H1 (cell line): ENCODE data around the gene NBAS.

Experiments used
- ATF3 ChIP-seq: IDR thresholded peaks from 2 replicates; pipeline ENCODE4 v1.6.1; 2011; ENCODE audit warnings: low read depth, mild to moderate bottlenecking, low read length; ENCODE audit not compliant: insufficient read depth
- BRCA1 ChIP-seq: IDR thresholded peaks from 2 replicates; pipeline ENCODE4 v1.6.1; 2012; ENCODE audit warnings: low read depth, low read length, improper control_type of control experiment
- CTCF ChIP-seq, 3 experiments: IDR thresholded peaks; 1 replicate in 2 of 3; 2 replicates in 1 of 3; pipeline versions ENCODE4 v1.5.1 to v1.6.1; 2011; ENCODE audit warnings: low read length in 3 of 3, mild to moderate bottlenecking in 3 of 3, inconsistent platforms in 2 of 3, low read depth in 1 of 3, moderate library complexity in 1 of 3; ENCODE audit not compliant: insufficient read depth in 1 of 3; ENCODE audit errors: control extremely low read depth in 1 of 3
- EZH2 ChIP-seq: fragments of 200-600 bp; sonication (generic); IDR thresholded peaks from 2 replicates; pipeline ENCODE4 v1.7.1; 2012; ENCODE audit warnings: low read depth, mild to moderate bottlenecking, moderate library complexity, low read length, inconsistent platforms; ENCODE audit not compliant: severe bottlenecking
- JUN ChIP-seq: IDR thresholded peaks from 2 replicates; pipeline ENCODE4 v1.6.1; 2011; ENCODE audit warnings: low read depth, mild to moderate bottlenecking, improper control_type of control experiment, low read length
- POLR2A ChIP-seq, 2 experiments: IDR thresholded peaks; 1 replicate in 1 of 2; 2 replicates in 1 of 2; pipeline ENCODE4 v1.6.1; 2011; ENCODE audit warnings: low read depth in 2 of 2, low read length in 2 of 2, mild to moderate bottlenecking in 2 of 2; ENCODE audit errors: control extremely low read depth in 1 of 2
- TEAD4 ChIP-seq: IDR thresholded peaks from 2 replicates; pipeline ENCODE4 v1.6.1; 2012; ENCODE audit warnings: low read depth, low read length, inconsistent platforms, mixed read lengths

GRCh38 chr2:15127301-15127700 is 433.8 kb downstream of the NBAS start:
- TF ChIP-seq JUN (no peak), CTCF (IDR thresholded peaks at IDR 0.05; ENCODE audit: control extremely low read depth in 1 of 3, insufficient read depth in 1 of 3, low read depth in 1 of 3, low read length in 3 of 3) (no peak), BRCA1 (no peak), POLR2A (IDR thresholded peaks at IDR 0.05; ENCODE audit: control extremely low read depth in 1 of 2, low read depth in 2 of 2, low read length in 2 of 2) (no peak), EZH2 (no peak), TEAD4 (no peak), ATF3 (no peak)
